GM21447 (cell line): ENCODE results near the gene CDH12.

ENCODE experiments used
- ATAC-seq: cut with Tn5 transposase; IDR thresholded peaks from one replicate; pipeline ENCODE4 v1.9.1; 2021; ENCODE audit not compliant: unreplicated experiment

CDH12 gene

DNA sequence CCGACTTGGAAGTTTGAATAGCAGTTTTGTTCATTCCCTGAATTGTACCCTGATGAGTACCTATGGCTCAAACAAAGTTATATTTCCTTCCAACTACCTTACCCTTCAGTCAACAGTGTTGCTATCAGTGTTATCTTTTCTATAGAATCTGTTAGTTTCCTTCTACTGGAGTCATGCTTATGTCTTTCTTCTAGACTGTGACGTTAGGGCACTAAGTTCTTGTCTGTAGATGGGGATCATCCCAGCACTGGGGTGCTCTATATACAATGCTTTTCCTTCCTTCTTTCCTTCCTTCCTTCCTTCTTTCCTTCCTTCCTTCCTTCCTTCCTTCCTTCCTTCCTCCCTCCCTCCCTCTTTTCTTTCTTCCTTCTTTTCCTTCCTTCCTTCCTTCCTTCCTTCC lies 973.0 kb downstream of the CDH12 start:
- ATAC-seq, result no peak

- no peak for ATAC-seq
Observed at GRCh38 chr5:21862986-21863385, 990.2 kb downstream of the CDH12 start.

DNA sequence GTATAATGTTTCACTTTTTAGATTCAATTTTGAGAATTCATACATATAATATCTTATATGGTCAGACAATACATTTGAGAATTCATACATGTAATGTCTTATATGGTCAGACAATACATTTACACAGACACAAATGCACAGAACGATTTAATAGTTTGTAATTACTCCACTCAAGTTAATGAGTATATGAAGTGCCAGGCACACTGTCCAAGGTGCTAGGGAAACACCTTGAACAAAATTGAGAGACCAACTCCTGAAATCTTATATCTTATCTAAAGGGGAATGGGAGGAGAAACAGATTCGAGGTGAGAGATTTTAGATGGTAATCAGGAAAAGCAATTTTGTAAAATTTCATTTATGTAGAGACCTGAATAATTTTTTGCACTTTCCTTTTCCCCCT lies 994.7 kb downstream of the CDH12 start:
- ATAC-seq, result no peak

DNA sequence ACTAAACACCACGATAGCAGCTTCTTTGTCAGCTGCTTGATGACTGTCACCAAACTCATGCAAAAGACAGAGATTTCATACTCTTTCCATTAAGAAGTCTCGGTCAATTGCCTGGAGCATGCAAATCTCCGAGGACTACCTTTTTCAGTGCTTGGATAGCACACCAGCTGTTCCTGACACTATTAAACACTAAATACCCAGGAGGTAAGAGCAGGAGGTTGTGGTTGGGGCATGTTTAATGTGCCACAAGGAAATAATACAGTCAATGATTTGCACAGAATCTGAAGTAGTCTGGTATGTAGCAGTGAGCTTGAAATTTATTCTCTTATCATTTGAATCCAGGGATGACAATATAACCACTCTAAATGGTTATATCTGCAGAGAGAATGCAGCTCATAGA lies 996.2 kb downstream of the CDH12 start:
- ATAC-seq, result no peak

GRCh38 chr5:21847300-21847699 lies 1005.8 kb downstream of the CDH12 start:
- no peak for ATAC-seq

DNA sequence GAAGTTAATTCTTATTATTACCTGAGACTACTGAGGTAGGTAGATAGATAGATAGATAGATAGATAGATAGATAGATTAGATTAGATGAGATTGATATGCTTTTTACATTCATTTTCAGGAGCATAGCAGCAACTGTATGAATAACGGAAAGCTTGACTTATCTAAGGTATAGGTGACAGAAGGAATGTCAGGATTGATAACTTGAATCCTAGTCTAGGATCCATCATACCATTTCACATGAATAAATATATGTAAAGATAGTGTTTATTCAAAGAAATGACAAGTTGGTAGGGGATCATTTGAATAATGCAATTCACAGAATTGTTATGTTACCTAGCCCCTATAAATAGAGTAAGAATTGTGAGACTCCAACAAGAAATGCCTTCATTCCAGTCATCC lies 1008.2 kb downstream of the CDH12 start:
- ATAC-seq, result no peak

DNA sequence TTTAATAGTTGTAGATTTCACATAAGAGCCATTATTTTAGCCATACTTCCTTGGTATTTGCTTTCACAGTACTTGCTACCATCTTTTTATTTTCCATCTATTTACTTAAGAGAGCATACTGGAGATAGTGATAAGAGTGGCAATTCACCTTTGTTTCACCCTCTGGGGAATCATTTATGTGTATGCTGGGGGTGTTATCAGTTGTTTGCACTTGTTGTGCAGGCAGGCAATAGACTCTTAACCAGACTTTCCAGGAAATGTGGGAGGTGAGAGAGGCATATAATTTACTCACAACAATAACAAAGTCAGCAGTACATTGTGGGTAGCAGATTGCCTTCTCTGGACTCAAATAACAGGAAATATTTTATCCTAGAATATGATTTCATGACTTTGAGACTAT lies 1018.3 kb downstream of the CDH12 start:
- ATAC-seq, result no peak

GRCh38 chr5:21831145-21831787 lies 1021.9 kb downstream of the CDH12 start:
- ATAC-seq, result peak; percentile 90

- no peak for ATAC-seq
Observed at GRCh38 chr5:21826884-21827283, 1026.3 kb downstream of the CDH12 start.

DNA sequence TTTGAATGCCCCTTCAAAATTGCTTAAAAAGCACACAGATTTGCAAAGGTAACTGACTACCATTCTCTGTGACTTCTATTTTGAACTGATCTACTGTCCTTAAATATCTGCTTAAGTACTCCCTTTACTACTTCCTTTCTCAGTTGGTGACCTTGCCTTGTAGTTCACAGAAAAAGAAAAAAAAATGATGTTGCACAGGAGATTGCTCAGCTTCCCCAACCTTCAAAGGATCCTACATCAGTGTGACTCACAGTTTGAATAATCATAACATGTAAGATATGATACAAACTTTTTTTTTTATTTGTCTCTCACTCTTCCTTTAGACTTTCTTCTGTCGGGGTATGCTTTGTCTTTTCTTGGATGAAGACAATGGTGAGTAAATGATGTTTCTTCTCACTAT lies 1029.6 kb downstream of the CDH12 start:
- ATAC-seq, result no peak

GRCh38 chr5:21823076-21823574 lies 1030.0 kb downstream of the CDH12 start:
- ATAC-seq, result no peak

GRCh38 chr5:21820527-21820926 lies 1032.6 kb downstream of the CDH12 start:
- ATAC-seq, result no peak

DNA sequence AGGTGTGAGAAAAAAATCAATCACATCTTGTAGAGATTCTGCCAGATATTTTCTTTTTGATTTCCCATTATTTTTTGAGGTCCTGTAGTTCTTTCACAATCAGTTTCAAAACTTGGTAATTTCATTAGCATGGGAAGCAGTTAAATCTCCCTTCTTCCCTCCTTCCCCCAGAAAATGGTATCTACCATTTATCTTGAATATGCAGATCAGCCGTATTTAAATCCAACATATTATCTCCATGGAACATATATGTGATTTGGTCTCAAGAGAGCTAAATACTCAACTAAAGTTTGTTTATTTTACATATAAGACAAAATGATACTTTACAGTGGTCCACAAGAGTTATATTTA lies 1034.8 kb downstream of the CDH12 start:
- no peak for ATAC-seq

GRCh38 chr5:21817668-21818369 lies 1035.3 kb downstream of the CDH12 start:
- no peak for ATAC-seq

DNA sequence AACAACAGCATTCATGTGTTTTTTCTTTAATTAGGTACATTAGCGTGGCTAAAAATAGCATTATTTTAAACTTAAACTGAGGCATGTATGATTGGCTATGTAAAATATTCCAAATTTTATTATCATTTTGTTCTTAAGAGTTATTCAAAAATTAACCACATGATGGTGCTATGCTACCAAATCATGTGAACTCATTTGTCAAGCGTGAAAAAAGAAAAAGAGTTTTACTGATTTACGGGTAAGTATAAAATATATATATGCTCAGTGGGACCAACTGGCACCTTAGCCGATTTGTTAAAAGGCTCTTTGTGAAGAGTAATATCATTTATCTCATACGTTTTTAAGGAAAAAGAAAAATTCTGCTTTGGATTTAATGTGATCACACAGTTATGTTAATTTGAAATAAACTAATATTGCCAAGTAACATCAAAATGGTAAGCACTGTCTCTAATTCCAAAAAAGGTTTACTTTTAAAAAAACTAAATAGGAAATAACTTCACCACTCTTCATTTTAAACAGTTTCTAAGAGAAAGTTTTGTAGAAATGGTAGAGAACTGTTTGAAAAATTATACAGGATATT lies 1042.3 kb downstream of the CDH12 start:
- ATAC-seq, result no peak

GRCh38 chr5:21809611-21810010 lies 1043.5 kb downstream of the CDH12 start:
- ATAC-seq, result no peak

DNA sequence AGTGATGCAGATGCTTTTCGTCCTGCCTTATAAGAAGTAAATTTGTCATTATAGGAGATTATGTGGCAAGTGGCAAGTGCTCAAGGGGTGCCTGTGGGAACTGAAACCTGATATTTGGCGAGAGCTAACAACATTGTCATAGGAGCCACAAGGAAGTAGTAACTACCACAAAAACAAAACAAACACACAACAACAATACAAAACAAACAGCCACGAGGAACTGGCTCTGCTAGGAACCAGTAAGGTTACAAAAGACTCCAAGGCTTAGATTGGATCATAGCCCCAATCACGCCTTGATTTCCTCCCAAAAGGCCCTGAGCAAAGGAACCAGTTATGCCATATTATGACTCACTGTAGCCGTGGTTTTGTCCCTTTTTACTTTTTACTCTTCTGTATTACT lies 1045.2 kb downstream of the CDH12 start:
- ATAC-seq, result no peak

DNA sequence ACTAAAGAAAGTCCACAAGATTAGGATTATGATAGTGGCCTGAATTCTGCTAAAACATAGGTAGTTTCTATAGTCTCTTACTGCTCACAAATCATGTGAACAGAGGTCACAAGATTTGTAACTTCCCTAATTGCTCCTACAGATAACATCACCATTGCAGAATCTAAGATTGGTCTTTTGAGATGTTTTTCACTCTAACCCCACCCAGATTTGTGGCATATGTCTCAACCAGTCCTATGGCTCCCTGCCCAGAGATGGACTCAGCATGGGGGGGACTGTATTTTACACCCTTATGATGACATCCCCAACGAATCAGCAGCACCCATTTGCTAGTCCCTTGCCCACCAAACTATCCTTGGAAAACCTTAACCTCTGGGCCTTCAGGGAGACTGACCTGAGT lies 1046.2 kb downstream of the CDH12 start:
- no peak for ATAC-seq

GRCh38 chr5:21806271-21806670 lies 1046.9 kb downstream of the CDH12 start:
- ATAC-seq, result no peak

DNA sequence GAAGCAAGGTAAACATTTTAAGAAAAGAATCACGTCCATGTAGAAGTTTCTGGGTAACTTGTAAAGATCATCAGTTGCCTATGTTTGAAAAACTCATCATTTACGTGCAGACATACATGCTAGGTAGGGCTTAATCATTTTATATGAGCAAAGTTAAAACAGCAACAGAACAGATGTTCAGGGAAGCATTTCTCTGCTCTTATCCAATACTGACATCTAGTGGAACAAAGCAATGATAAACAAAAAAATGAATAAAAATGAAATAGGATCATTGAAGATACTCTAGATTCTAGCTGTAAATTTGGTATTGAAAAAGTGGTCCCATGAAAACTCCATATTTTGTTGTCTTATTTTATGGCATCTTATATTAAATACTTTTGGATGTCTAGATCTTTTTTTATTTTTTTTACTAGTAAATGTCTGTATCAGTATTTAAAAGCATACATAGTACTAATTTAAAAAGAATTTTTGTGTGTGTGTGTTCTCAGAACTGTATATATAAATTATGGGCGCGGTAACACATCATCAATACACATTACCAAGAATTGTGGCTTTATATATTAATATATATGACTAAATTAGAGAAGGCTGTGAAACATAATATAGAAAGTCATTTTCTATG lies 1050.2 kb downstream of the CDH12 start:
- ATAC-seq, result no peak

DNA sequence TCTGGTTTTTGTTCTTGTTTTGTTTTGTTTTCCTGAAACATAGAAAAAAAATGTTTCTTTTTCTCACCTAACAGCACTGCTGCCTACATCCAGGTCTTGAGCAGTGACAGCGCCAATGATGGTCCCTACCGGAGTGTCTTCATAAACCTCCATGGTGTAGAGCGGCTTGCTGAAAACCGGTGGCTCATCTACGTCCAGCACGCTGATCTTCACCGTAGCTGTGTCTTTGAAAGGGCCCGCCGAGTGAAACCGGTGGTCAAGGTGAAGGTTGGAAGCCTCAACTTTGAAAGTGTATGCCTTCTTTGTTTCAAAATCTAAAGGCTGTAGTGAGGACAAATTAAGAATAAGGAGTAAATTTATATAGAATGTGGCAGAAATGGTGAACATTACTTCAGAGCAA lies 1051.0 kb downstream of the CDH12 start:
- ATAC-seq, result no peak

DNA sequence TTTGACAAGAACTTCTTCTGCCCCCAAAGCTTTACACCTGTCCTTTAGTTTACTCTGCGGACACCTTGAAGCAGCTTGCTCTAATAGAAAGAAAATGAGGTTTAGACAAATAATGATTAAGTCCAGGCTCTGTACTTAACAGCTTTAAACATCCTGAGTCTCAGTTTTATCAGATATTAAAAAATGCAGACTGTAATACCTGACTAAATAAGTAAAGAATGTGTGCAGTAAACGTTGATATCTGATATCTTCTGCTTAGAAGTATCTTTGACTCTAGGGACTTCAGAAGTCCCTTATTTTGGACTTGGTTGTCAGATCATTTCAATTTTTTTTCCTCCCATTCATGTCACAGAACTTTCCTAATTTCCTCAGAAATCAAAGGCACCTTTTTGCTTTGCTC lies 1060.4 kb downstream of the CDH12 start:
- no peak for ATAC-seq
